Measurements from ENCODE around the gene FOXF2.

GRCh38 chr6:1436334-1437306 lies 47.2 kb downstream of the FOXF2 start:
- peak; percentile 62 to 86 (median 74) for TF ChIP-seq CTCF (IDR thresholded peaks at IDR 0.05)
- no peak for TF ChIP-seq POLR2A (IDR thresholded peaks at IDR 0.05)

Data from esophagus squamous epithelium (tissue), 4 donors.